DOHH2 (cell line): ENCODE data around the gene RAF1.

Source experiments
- EZH2phosphoT487 ChIP-seq: fragments of 200-600 bp; sonication (generic); IDR thresholded peaks from 2 replicates; pipeline ENCODE4 v1.6.1; 2017; ENCODE audit warnings: borderline replicate concordance, mild to moderate bottlenecking, antibody characterized with exemption, low read length, moderate library complexity, mixed read lengths
- TF ChIP-seq, protein P1 (sequence below): fragments of 200-600 bp; sonication (generic); IDR thresholded peaks from one replicate; pipeline ENCODE4 v1.5.1; 2014; ENCODE audit warnings: antibody characterized with exemption, mild to moderate bottlenecking, low read depth, low read length; ENCODE audit not compliant: poor library complexity, severe bottlenecking

DNA sequence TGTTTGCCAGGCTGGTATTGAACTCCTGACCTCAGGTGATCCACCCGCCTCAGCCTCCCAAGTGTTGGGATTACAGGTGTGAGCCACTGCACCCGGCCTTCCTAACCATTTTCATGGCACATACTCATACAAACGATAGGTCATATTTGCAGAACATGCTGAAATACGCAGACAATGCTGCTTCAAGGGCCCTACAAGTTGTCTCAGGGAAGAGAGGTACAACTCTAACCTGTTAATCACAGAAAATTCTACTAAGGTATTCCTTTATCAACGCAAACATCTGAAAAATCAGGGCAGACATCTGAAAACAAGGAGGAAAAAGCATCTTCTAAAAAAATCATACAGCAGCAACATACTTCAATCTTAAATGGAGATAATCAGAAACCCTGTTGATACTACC is 39.9 kb downstream of the RAF1 start:
- TF ChIP-seq, protein P1, sequence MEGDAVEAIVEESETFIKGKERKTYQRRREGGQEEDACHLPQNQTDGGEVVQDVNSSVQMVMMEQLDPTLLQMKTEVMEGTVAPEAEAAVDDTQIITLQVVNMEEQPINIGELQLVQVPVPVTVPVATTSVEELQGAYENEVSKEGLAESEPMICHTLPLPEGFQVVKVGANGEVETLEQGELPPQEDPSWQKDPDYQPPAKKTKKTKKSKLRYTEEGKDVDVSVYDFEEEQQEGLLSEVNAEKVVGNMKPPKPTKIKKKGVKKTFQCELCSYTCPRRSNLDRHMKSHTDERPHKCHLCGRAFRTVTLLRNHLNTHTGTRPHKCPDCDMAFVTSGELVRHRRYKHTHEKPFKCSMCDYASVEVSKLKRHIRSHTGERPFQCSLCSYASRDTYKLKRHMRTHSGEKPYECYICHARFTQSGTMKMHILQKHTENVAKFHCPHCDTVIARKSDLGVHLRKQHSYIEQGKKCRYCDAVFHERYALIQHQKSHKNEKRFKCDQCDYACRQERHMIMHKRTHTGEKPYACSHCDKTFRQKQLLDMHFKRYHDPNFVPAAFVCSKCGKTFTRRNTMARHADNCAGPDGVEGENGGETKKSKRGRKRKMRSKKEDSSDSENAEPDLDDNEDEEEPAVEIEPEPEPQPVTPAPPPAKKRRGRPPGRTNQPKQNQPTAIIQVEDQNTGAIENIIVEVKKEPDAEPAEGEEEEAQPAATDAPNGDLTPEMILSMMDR, result no peak
- TF ChIP-seq EZH2phosphoT487, result no peak
